H9 (cell line): ENCODE measurements around the gene SLC19A1. TPM values are rescaled to one million over a fixed set of nuclear protein-coding genes. Genes with fewer than 3 reads are reported as not detected.

Experiments
- DNase-seq: peaks from one replicate; pipeline ENCODE4 v3.0.0-alpha.2; 2017
- H2AFZ ChIP-seq: one replicate; pipeline ENCODE4 v1.6.1; 2013; ENCODE audit warnings: mild to moderate bottlenecking, low read length, control low read depth, moderate library complexity
- H2AK5ac ChIP-seq: 2 replicates; pipeline ENCODE4 v1.6.1; 2013; ENCODE audit warnings: low read length, control low read depth, mixed read lengths; ENCODE audit not compliant: insufficient read length
- H2BK120ac ChIP-seq: one replicate; pipeline ENCODE4 v1.6.1; 2013; ENCODE audit warnings: low read depth, mild to moderate bottlenecking, low read length, control low read depth, inconsistent platforms; ENCODE audit not compliant: poor library complexity, severe bottlenecking
- H2BK12ac ChIP-seq: 2 replicates; pipeline ENCODE4 v1.6.1; 2013; ENCODE audit warnings: low read length, control low read depth, mixed read lengths, low read depth; ENCODE audit not compliant: insufficient read length
- H2BK15ac ChIP-seq: 2 replicates; pipeline ENCODE4 v1.6.1; 2013; ENCODE audit warnings: low read depth, low read length, control low read depth
- H2BK20ac ChIP-seq: one replicate; pipeline ENCODE4 v1.6.1; 2013; ENCODE audit warnings: low read depth, mild to moderate bottlenecking, low read length, control low read depth, inconsistent platforms; ENCODE audit not compliant: poor library complexity, severe bottlenecking
- H2BK5ac ChIP-seq: 2 replicates; pipeline ENCODE4 v1.6.1; 2013; ENCODE audit warnings: low read length, control low read depth, mixed read lengths; ENCODE audit not compliant: insufficient read length
- H3K14ac ChIP-seq: 2 replicates; pipeline ENCODE4 v1.6.1; 2013; ENCODE audit warnings: low read length, control low read depth; ENCODE audit not compliant: insufficient read depth
- H3K18ac ChIP-seq: 2 replicates; pipeline ENCODE4 v1.6.1; 2013; ENCODE audit warnings: low read depth, mild to moderate bottlenecking, mixed read lengths, low read length, control low read depth; ENCODE audit not compliant: insufficient read length
- H3K23ac ChIP-seq: 2 replicates; pipeline ENCODE4 v1.6.1; 2013; ENCODE audit warnings: low read length, control low read depth, mixed read lengths, low read depth; ENCODE audit not compliant: insufficient read length
- H3K23me2 ChIP-seq: 2 replicates; pipeline ENCODE4 v1.6.1; 2013; ENCODE audit warnings: low read depth, mild to moderate bottlenecking, mixed read lengths, low read length, control low read depth; ENCODE audit not compliant: insufficient read length, poor library complexity, severe bottlenecking
- H3K27ac ChIP-seq: 2 replicates; pipeline ENCODE4 v1.5.1; 2013; ENCODE audit warnings: low read length, control low read depth, mixed read lengths, low read depth; ENCODE audit not compliant: insufficient read length
- H3K27me3 ChIP-seq: 2 replicates; pipeline ENCODE4 v1.6.1; 2013; ENCODE audit warnings: low read length, control low read depth, inconsistent platforms; ENCODE audit not compliant: insufficient read depth
- H3K4ac ChIP-seq: 2 replicates; pipeline ENCODE4 v1.6.1; 2013; ENCODE audit warnings: low read depth, mild to moderate bottlenecking, control low read depth, inconsistent platforms, low read length, moderate library complexity
- H3K4me1 ChIP-seq: 2 replicates; pipeline ENCODE4 v1.6.1; 2013; ENCODE audit warnings: low read length, control low read depth, inconsistent platforms; ENCODE audit not compliant: insufficient read depth
- H3K4me2 ChIP-seq: 2 replicates; pipeline ENCODE4 v1.6.1; 2013; ENCODE audit warnings: low read length, control low read depth, mixed read lengths; ENCODE audit not compliant: insufficient read length, insufficient read depth
- H3K56ac ChIP-seq: 2 replicates; pipeline ENCODE4 v1.6.1; 2013; ENCODE audit warnings: low read depth, mild to moderate bottlenecking, mixed read lengths, low read length, control low read depth; ENCODE audit not compliant: insufficient read length
- H3K79me1 ChIP-seq: 2 replicates; pipeline ENCODE4 v1.6.1; 2013; ENCODE audit warnings: low read depth, mild to moderate bottlenecking, moderate library complexity, low read length, control low read depth, inconsistent platforms; ENCODE audit not compliant: insufficient read depth, poor library complexity, severe bottlenecking
- H3K79me2 ChIP-seq: 2 replicates; pipeline ENCODE4 v1.6.1; 2013; ENCODE audit warnings: low read length, control low read depth, inconsistent platforms; ENCODE audit not compliant: insufficient read depth
- H3K9ac ChIP-seq: 2 replicates; pipeline ENCODE4 v1.6.1; 2013; ENCODE audit warnings: low read length, control low read depth, mixed read lengths; ENCODE audit not compliant: insufficient read length; ENCODE audit errors: extremely low read depth
- H3K9me3 ChIP-seq: one replicate; pipeline ENCODE4 v1.6.1; 2013; ENCODE audit warnings: low read depth, low read length, inconsistent platforms; ENCODE audit not compliant: control insufficient read depth
- H3T11ph ChIP-seq: one replicate; pipeline ENCODE4 v1.6.1; 2013; ENCODE audit warnings: mild to moderate bottlenecking, low read length, control low read depth, inconsistent platforms
- H4K20me1 ChIP-seq: one replicate; pipeline ENCODE4 v1.6.1; 2013; ENCODE audit not compliant: control insufficient read depth, insufficient read length, insufficient read depth
- H4K5ac ChIP-seq: 2 replicates; pipeline ENCODE4 v1.6.1; 2013; ENCODE audit warnings: low read depth, mild to moderate bottlenecking, mixed read lengths, low read length, control low read depth; ENCODE audit not compliant: insufficient read length
- H4K8ac ChIP-seq: replicated peaks from 2 replicates; pipeline ENCODE4 v1.6.1; 2013; ENCODE audit warnings: low read length, control low read depth, mixed read lengths, low read depth; ENCODE audit not compliant: insufficient read length
- H4K91ac ChIP-seq: 2 replicates; pipeline ENCODE4 v1.6.1; 2013; ENCODE audit warnings: low read depth, mild to moderate bottlenecking, moderate library complexity, mixed read lengths, low read length, control low read depth; ENCODE audit not compliant: insufficient read length
- H3K27ac Mint-ChIP-seq, 3 experiments: 2 replicates in 2 of 3; 3 replicates in 1 of 3; pipeline ENCODE4 v1.8.0; 2020 to 2021; ENCODE audit warnings: mixed read lengths in 3 of 3, mild to moderate bottlenecking in 1 of 3, moderate library complexity in 1 of 3
- H3K27me3 Mint-ChIP-seq: 2 replicates; pipeline ENCODE4 v1.8.0; 2021; ENCODE audit warnings: low read depth, mild to moderate bottlenecking, moderate library complexity, mixed read lengths
- H3K36me3 Mint-ChIP-seq, 3 experiments: 2 replicates in 2 of 3; 3 replicates in 1 of 3; pipeline ENCODE4 v1.8.0; 2020 to 2021; ENCODE audit warnings: low read depth in 3 of 3, mixed read lengths in 3 of 3; ENCODE audit not compliant: insufficient read depth in 1 of 3
- H3K4me1 Mint-ChIP-seq, 2 experiments: 2 replicates each; pipeline ENCODE4 v1.8.0; 2020; ENCODE audit warnings: mixed read lengths in 2 of 2
- H3K4me3 Mint-ChIP-seq, 2 experiments: 2 replicates in 1 of 2; 3 replicates in 1 of 2; pipeline ENCODE4 v1.8.0; 2020 to 2021; ENCODE audit warnings: mild to moderate bottlenecking in 2 of 2, mixed read lengths in 2 of 2, moderate library complexity in 1 of 2
- H3K9me3 Mint-ChIP-seq, 2 experiments: 2 replicates in 1 of 2; 3 replicates in 1 of 2; pipeline ENCODE4 v1.8.0; 2020; ENCODE audit warnings: mild to moderate bottlenecking in 2 of 2, mixed read lengths in 2 of 2, moderate library complexity in 1 of 2
- CTCF ChIP-seq: fragments of 200-600 bp; sonication (generic); conservative IDR thresholded peaks from 3 replicates; pipeline ENCODE4 v1.8.0; 2021; ENCODE audit warnings: antibody characterized with exemption, mild to moderate bottlenecking
- WGBS: extraction: QIAGEN DNeasy Blood & Tissue Kit; methylation state at CpG from one replicate; pipeline ENCODE4 v1.1.7; 2013; ENCODE audit warnings: missing lambda C conversion rate, low lambda C conversion rate, mixed read lengths; ENCODE audit not compliant: insufficient read length; ENCODE audit errors: extremely low coverage; 5-methylcytosine and 5-hydroxymethylcytosine counted together
- total RNA-seq: library from RNA; stranded (reverse); gene quantifications from 2 replicates; pipeline ENCODE4 v1.2.1, GENCODE V29; 2021

The SLC19A1 gene
- total RNA-seq, 1 experiment from 2014 or later: 32.4 TPM

GRCh38 chr21:45557616-45558043, 15.4 kb upstream of the SLC19A1 start:
- Histone ChIP-seq H3K14ac (no peak overlapping the region; the same call in 1 of the 2 replicates), H3K23me2 (no peaks in the 10 kb centered on the region), H4K5ac (no peak overlapping the region), H2BK120ac (no peak overlapping the region), H3T11ph (no peak overlapping the region), H3K4me2 (no peak overlapping the region), H2BK12ac (no peak overlapping the region), H3K79me1 (no peaks in the 10 kb centered on the region), H3K9ac (no peak overlapping the region), H2BK15ac (no peak overlapping the region), H3K27me3 (no peaks in the 10 kb centered on the region), H2AK5ac (no peak overlapping the region), H3K56ac (no peak overlapping the region), H3K9me3 (no peaks in the 10 kb centered on the region), H3K27ac (no peak overlapping the region), H3K4ac (no peak overlapping the region), H4K8ac (no peak overlapping the region), H2AFZ (no peak overlapping the region), H3K18ac (no peak overlapping the region), H4K91ac (no peak overlapping the region), H3K79me2 (no peaks in the 10 kb centered on the region), H2BK20ac (no peak overlapping the region), H3K4me1 (no peaks in the 10 kb centered on the region; the same call in 1 of the 2 replicates), H3K23ac (no peak overlapping the region), H2BK5ac (no peak overlapping the region), H4K20me1 (no peaks in the 10 kb centered on the region)
- H3K4me1 Mint-ChIP-seq: peaks cover 18 to 21% of the 10 kb centered on the region in 2 experiments
- peaks cover 21% of the 10 kb centered on the region for H3K27me3 Mint-ChIP-seq
- no peak for DNase-seq
- no peak overlapping the region for H3K4me3 Mint-ChIP-seq
- no CpG with 5 or more reads among the region's 14 CpGs for WGBS
- no peaks in the 10 kb centered on the region for H3K36me3 Mint-ChIP-seq
- no peaks in the 10 kb centered on the region for H3K9me3 Mint-ChIP-seq
- no peak for TF ChIP-seq CTCF
- H3K27ac Mint-ChIP-seq: no peak overlapping the region
